ENCODE data around the gene BAHCC1. TPM values are rescaled to one million over a fixed set of nuclear protein-coding genes. Genes with fewer than 3 reads are reported as not detected.
A peak's percentile ranks its signal among the peaks of the same experiment; 100 is the strongest.

Gene BAHCC1
- total RNA-seq, 1 donor from 2014 or later: 4.8 TPM

DNA sequence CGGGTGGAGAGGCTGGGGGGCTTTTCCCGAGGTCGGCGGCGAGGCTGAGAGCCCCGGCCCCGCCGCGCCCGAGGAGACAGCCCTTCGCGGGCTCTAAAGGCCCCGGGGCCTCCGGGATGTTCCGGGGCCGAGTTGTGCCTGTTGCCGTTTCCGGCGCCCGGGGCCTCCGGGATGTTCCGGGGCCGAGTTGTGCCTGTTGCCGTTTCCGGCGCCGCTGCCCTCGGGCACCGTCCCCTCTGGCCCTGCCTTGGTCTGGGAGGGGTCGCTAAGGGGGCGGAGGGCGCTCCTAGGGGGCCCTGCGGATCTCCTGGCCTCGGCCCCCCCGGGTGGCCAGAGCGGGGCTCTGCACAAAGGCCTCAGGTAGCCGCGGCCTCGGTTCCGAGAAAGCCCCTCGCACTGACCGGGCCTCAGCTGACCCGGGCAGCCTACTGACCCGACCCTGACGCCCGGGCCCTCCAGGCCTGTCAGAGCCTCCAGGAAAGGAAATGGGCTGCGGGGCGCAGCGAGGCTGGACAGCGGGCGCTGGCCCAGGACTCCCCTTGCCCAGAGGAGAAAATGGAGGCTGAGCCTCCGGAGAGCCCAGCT is 93.1 kb downstream of the BAHCC1 start:
- DNase-seq (ENCODE audit: low read depth): no peak
- TF ChIP-seq, protein P1, sequence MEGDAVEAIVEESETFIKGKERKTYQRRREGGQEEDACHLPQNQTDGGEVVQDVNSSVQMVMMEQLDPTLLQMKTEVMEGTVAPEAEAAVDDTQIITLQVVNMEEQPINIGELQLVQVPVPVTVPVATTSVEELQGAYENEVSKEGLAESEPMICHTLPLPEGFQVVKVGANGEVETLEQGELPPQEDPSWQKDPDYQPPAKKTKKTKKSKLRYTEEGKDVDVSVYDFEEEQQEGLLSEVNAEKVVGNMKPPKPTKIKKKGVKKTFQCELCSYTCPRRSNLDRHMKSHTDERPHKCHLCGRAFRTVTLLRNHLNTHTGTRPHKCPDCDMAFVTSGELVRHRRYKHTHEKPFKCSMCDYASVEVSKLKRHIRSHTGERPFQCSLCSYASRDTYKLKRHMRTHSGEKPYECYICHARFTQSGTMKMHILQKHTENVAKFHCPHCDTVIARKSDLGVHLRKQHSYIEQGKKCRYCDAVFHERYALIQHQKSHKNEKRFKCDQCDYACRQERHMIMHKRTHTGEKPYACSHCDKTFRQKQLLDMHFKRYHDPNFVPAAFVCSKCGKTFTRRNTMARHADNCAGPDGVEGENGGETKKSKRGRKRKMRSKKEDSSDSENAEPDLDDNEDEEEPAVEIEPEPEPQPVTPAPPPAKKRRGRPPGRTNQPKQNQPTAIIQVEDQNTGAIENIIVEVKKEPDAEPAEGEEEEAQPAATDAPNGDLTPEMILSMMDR (conservative IDR thresholded peaks at IDR 0.05; ENCODE audit: low read depth, low read length): no peak
- peak overlapping the region; percentile 60 for H3K4me3 ChIP-seq (ENCODE audit: low read depth, low read length)

DNA sequence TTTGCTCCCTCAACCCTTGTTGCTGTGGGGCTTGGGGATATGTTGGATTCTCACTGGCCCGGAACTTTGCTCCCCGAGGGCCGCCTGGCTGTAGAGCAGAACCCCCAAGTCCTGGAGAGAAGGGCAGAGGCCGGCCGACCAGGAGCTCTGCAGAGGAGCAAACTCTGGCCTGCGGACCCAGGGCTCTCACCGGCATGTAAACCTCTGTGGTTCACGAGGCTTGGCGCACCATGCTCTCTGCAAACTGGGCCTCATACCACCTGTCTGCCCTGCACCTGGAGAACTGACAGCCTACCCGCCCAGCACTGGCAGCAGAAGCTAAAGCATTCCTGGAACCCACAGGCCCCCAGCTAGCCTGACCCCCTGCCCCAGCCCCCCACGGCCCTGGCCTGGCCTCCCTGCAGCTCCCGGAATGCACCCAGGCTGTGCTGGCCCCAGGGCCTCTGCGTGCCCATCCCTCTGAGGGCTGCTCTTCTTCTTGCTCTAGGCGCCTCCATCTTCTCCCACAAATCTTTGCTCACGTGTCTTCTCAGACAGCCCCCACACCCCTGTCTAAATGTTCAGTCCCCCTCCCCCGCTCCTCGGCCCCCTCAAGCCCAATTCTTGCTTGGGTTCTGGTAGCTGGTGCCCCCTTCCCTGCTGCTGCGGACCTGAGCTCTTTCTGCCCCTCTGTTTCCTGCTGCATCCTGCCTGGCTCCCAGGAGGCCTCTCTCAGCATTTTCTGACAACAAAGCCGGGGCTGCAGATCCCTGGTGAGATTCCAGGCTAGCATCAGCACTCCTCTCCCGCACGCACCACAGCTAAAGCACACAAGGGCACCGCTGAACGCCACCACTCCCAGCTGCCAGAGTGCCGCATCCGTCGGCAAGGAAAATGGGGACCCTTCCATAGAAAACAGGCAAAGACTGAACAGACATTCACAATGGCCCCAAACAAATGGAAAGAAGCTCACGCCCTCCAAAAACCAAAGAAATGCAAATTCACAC is 94.0 kb downstream of the BAHCC1 start:
- TF ChIP-seq, protein P1 (conservative IDR thresholded peaks at IDR 0.05; ENCODE audit: low read depth, low read length): no peak
- DNase-seq (ENCODE audit: low read depth): no peak
- no peak overlapping the region for H3K4me3 ChIP-seq (ENCODE audit: low read depth, low read length)

DNA sequence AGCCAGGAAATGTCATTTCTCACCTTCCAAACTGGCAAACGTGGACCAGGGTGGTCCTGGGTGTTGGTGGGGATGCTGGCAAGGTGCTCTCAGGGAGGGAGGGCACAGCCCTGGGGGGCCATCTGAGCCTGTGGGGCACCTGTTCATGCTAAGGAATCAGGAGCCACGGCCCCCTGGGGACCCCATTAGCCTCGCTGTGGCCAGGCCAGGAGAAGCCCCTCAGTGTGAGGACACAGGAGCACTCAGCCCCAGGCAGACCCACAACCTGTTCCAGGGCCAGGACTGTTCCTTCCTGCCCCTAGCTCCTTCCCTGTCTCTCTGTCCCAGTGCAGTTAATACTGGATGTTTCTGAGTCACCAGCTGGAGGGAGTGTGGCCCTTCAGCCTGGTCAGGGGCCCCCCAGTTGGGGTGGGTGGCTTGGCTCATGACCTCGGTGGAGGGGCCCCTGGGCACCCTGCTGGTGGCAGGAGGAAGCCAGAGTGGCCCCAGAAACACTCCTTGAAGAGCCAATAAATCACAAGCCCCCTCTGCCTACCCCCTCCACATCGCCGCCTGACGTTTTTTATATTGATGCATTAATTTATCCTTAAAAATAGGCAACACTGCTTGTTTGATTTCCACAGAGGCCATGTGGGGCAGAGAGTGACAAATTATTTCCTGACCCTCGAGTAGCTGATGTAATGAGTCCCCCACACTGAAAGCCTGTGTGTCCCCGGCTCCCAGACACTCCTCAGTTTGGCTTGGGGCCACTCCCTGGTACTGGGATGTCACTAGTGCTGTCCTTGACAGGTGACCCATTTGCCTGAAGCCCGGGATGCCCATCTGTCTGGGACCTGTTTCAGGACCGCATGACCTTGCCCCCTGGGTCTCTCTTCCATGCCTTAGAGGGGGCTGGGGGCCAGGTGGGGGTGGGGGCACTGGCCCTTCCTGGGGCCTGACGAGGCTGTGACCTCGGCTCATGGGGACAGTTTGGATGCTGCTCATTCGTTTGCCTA is 95.0 kb downstream of the BAHCC1 start:
- TF ChIP-seq, protein P1 (conservative IDR thresholded peaks at IDR 0.05; ENCODE audit: low read depth, low read length): no peak
- H3K4me3 ChIP-seq (ENCODE audit: low read depth, low read length): no peak overlapping the region
- no peak for DNase-seq (ENCODE audit: low read depth)

DNA sequence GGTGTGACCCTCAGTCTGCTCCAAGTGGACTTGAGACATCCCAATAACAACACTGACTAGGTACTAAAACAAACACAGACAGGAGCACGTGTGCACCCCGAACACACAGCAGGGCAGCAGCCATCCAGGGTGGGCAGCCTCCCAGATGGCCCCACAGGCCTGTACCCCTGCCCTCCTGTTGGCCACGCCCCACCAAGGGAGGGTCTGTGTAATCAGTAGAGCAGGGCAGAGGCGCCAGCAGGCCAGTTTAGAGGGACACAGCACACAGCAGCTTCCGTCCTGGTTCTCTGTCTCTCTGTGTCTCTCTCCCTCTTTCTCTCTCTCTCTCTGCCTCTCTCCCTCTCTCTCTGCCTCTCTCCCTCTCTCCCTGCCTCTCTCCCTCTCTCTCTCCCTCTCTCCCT is 95.9 kb downstream of the BAHCC1 start:
- TF ChIP-seq, protein P1 (conservative IDR thresholded peaks at IDR 0.05; ENCODE audit: low read depth, low read length): no peak
- no peak overlapping the region for H3K4me3 ChIP-seq (ENCODE audit: low read depth, low read length)
- no peak for DNase-seq (ENCODE audit: low read depth)

DNA sequence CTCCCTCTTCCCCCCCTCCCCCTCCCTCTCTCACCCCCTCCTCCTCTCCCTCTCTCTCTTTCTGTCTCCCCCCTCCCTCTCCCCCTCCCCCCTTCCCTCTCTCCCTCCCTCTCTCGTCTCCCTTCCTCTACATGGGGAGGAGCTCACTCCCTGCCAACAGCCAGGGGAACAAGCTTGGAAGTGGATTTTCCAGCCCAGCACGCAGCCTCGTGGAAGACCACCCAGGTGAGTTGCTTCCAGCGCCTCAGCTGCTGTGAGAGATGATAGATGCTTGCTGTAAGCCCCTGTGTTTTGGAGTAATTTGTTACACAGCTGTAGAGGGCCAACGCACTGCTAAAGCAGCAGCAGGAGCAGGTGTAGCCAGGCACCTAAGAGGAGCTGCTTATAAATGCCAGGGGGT is 96.5 kb downstream of the BAHCC1 start:
- no peak for DNase-seq (ENCODE audit: low read depth)
- TF ChIP-seq, protein P1 (conservative IDR thresholded peaks at IDR 0.05; ENCODE audit: low read depth, low read length): no peak
- no peak overlapping the region for H3K4me3 ChIP-seq (ENCODE audit: low read depth, low read length)

DNA sequence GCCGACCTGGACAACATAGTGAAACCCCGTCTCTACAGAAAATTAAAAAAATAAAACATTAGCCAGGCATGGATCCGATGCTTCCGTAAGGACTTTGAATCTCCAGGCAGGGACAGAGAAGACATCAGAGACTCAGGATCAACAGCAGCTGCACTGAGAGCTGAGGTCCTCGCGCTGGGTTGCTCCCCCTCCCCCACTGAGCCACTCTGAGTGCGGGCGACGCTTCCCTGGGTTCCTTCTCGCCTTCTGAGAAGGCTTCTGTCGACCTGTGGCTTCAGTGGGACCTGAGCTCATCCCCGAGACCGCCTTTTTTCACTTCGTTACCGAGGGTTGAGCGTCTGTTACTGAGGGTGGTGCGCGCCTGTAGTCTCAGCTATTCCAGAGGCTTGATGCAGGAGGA is 96.9 kb downstream of the BAHCC1 start:
- no peak overlapping the region for H3K4me3 ChIP-seq (ENCODE audit: low read depth, low read length)
- TF ChIP-seq, protein P1 (conservative IDR thresholded peaks at IDR 0.05; ENCODE audit: low read depth, low read length): no peak
- DNase-seq (ENCODE audit: low read depth): no peak

All from epithelial cell of proximal tubule (primary cell).